Epidermal melanocyte (primary cell): Measurements from ENCODE around the gene TLE2.
"Not testable (repeated sequence)": the region's sequence is repeated elsewhere in the genome, so short reads cannot be mapped to it uniquely, and the experiment has no call there.

Source experiments
- DNase-seq: peaks from one replicate; pipeline ENCODE4 v3.0.0; 2011; ENCODE audit warnings: low spot score; ENCODE audit not compliant: insufficient read length

TLE2 gene

GRCh38 chr19:2984215-2984528 lies 44.9 kb downstream of the TLE2 start:
- DNase-seq, result no peak

DNA sequence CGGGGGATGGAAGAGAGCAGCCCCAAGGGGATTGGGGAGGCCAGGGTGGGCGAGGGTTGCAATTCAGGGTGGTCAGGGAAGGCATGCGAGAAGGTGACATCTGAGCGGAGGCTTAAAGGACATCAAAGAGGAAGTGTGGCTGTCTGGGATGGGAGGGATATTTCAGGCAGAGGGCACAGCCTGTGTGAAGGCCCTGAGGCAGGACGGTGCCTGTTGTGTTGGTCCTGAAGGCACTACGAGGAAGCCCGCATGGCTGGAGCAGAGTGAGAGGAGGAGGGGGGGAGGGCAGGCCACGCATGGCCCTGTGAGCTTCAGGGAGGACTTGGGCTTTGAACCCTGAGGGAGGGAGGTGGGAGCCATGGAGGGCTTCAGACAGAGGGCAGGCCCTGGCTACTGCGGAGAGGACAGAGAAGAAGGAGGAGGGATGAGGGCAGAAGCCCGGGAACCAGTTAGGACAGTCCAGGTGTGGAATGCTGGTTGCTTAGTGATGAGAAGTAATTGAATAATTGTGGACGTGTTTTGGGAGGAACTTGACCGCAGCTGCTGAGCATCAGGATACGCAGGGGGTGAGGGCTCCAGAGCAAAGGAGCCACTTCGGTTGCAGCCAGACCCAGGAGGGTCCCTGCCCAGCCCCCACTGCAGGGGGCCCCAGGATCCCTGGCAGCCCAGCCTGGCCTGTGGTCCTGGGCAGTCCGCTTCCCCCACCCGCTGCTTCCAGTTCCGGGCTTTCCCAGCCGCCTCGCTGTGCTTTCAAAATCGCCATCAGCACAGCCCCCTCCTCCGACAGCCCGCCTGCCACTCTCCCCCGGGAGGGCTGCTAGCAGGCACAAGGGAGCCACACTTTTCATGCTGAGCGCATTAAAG lies 45.5 kb downstream of the TLE2 start:
- DNase-seq, result no peak

- DNase-seq, result peak; percentile 68
Observed at GRCh38 chr19:2982983-2983350, 46.1 kb downstream of the TLE2 start.

DNA sequence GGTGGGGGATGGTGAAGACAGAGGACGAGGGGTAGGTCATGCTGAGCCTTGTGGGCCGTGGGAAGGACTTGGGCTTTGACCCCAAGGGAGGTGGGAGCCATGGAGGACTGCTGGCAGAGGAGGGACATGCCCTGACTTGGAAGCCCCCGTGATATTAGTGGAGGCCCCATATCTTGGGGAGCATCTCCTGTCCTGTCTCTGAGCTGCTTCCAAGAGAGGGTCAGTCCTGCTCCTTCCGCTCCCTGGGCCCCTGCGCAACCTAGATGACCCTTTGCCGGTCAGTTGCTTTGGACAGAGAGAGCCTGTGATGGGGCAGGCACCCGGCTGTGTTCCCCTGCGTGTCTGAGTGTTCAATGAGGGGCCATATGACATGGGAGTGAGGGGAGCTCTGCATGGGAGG lies 46.5 kb downstream of the TLE2 start:
- no peak for DNase-seq

DNA sequence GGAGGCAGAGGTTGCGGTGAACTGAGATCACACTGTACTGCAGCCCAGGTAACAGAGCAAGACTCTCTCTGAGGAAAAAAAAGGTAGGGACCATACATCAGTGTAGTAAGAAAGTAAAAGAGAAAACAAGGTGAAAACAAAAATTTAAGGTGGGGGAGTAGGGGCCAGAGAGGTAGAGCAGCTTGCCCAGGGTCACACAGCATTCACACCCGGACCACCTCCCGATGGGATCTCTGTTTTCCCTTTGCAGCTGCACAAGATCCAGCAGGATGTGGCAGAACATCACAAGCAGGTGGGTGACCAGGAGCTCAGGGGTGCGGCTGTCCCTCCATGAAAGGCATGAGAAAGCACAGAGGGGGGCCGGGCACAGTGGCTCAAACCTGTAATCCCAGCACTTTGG lies 47.2 kb downstream of the TLE2 start:
- no peak for DNase-seq

- no peak for DNase-seq
Observed at GRCh38 chr19:2978772-2979171, 50.3 kb downstream of the TLE2 start.

DNA sequence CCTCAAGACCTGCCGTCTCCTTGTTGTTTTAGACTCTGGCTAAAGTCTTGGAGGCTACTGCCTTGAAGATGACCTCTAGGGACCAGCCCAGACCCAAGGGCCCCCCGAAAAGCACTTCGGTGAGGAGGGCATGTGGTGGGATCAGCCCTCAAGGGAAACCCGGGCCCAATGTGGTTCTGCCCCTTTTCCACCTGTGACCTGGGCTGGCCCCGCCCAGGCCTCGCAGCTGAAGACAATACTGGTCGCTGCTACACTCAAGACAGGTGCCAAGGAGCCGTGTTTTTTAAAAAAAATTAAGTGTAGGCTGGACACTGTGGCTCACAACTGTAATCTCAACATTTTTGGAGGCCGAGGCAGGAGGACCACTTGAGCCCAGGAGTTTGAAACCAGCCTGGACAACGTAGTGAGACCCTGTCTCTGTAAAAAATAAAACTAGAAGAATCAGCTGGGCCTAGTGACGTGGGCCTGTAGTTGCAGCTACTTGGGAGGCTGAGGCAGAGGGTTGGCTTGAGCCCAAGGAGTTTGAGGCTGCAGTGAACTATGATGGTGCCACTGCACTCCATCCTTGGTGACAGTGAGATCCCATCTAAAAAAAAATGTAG lies 50.8 kb downstream of the TLE2 start:
- no peak for DNase-seq

DNA sequence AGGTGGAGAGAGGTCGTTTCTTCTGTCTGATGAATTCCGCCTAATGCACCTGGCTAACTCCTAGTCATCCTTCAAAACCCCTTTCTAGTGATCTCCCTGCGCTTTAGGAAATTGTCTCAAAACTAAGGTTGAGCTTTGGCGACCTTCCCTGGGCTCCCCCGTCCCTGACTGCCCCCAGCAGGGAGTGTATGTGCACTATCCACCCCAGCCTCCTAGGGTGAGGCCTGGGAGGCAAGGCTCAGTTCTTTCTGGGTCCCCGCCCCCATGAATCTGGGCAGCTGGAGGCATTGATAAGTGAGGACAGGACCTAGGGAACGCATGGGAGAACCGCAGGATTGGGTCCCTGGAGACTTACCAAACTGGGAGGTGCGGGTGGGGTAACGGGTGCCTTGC lies 51.3 kb downstream of the TLE2 start:
- no peak for DNase-seq

- DNase-seq, result peak; percentile 98
Observed at GRCh38 chr19:2977001-2977745, 51.9 kb downstream of the TLE2 start, which contains the start of gene TLE6. TLE6 (plus strand) TSS chr19:2977564; CDS start chr19:2978234, 670 bp downstream.

DNA sequence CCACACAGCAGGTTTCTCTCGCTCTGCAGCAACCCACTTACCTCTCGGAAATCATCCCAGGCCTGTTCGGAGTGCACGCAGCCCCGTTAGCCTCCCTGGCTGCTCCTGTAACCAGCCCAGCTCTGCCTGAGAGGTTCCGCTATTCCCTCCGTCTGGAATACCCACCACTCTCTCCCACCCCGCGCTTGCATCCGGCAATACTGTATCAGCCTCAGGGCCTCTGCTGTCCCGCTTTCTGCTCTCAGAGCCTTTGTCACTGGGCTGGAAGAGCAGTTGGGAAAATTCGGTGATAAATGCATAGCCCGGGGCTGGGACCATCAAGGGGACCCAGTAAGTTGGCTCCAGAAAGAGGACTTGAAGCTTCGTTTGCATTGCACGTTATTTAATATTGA lies 52.5 kb downstream of the TLE2 start:
- no peak for DNase-seq

DNA sequence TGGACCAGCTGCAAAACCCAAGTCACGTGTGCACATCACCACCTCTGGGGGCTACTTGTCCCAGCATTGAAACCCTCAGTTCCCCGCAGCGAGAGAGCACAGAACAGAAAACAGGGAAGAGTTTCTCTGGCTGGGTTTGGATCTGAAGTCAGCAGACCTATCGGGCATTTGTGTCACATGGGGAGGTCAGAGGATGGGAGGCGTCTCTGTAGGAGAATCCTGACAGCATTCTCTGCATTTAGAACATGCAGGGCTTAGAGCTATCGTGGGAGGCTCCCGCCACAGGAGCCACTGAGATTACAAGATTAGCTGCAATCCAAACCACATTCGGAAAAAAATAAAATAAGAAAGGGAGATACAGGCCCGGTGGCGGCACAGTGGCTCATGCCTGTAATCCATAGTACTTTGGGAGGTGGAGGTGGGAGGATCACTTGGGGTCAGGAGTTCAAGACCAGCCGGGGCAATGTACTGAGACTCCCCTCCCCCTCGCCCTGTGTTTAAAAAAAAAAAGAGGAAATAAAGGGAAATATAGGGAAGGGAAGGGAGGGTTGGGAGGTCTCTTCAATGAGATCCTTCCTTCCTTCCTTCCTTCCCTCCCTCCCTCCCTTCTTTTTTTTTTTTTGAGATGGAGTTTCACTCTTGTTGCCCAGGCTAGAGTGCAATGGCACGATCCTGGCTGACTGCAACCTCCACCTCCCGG lies 54.6 kb downstream of the TLE2 start:
- peak; percentile 65 for DNase-seq

- no peak for DNase-seq
Observed at GRCh38 chr19:2973229-2973628, 55.9 kb downstream of the TLE2 start.

DNA sequence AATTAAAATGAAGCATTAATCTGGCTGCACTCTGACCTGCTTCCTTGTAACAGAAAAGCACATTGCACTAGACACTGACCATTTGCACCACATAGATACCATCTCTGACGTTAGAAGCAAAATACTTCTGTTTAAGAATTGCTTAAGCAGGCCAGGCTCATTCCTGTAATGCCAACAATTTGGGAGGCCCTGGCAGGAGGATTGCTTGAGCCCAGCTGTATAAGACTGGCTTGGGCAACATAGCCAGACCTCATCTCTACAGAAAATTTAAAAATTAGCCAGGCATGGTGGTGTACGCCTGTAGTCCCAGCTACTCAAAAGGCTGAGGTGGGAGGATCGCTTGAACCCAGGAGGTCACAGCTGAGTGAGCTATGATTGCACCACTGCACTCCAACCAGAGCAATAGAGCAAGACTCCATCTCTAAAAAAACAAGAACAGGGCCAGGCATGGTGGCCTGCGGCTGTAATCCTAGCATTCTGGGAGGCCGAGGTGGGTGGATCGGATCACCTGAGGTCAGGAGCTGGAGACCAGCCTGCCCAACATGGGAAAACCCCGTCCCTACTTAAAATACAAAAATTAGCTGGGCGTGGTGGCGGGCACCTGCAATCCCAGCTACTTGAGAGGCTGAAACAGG lies 58.8 kb downstream of the TLE2 start:
- DNase-seq, result no peak

DNA sequence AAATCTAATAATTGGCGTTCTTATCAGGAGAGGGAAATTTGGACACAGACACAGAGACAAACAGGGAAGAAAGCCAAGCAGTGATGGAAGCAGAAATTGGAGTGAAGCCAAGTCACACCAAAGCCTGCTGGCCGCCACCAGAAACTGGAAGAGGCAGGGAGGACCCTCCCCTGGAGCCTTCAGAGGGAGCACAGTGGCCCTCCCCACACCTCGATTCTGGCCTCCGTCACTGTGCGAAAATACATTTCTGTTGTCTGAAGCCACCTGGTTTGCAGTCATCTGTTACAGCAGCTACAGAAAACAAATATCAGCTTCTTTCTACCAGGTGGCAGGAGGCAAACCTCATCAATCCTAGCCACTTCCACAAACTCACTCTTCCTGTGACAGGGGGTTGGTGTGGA lies 60.0 kb downstream of the TLE2 start:
- no peak for DNase-seq

DNA sequence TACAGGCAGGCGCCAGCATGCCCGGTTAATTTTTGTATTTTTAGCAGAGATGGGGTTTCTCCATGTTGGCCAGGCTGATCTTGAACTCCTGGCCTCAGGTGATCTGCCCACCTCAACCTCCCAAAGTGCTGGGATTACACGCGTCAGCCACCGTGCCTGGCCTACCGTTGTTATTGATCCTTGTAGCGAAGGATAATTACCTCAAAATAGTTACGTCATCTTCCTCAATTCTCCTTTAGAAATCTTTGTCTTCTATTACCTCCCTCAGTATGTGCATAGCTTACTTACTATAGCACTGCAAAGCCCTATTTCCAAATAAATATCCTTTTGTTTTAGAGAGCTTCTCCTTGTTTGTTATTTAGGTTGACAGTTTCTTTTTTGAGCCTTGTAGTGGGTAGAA lies 61.1 kb downstream of the TLE2 start:
- DNase-seq, result no peak

- no peak for DNase-seq
Observed at GRCh38 chr19:2964874-2965273, 64.2 kb downstream of the TLE2 start.

- DNase-seq, result not testable (repeated sequence)
Observed at GRCh38 chr19:2963631-2964030, 65.4 kb downstream of the TLE2 start.

DNA sequence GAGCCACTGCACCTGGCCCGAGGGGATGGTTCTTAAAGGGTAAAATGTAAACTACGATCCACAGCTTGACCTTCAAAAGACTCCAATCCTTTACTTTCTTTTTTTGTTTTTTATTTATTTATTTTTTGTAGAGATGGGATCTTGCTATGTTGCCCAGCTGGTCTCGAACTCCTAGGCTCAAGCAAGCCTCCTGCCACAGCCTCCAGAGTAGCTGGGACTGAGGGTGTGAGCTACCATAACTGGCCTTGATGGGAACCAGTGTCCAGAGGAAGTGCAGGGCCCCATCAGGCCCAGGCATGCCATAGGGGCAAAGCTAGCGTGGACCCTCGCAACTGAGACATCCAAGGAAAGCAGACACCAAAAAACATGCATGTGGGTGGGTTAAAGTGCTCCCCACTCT lies 66.0 kb downstream of the TLE2 start:
- DNase-seq, result no peak

GRCh38 chr19:2962018-2962670 lies 66.9 kb downstream of the TLE2 start:
- DNase-seq, result peak; percentile 87

- DNase-seq, result no peak
Observed at GRCh38 chr19:2960120-2960519, 69.0 kb downstream of the TLE2 start.

GRCh38 chr19:2957160-2957559 lies 71.9 kb downstream of the TLE2 start:
- DNase-seq, result no peak
